Bone marrow (tissue), 2 donors: ENCODE measurements around the gene HLTF.
"Not testable (repeated sequence)": the region's sequence is repeated elsewhere in the genome, so short reads cannot be mapped to it uniquely, and the experiment has no call there.

Experiments used
- DNase-seq, 2 donors: peaks; one replicate each; lab custom pipeline; 2025; lab: John Stamatoyannopoulos, UW

HLTF gene

GRCh38 chr3:149086232-149086988 lies at the start of gene HLTF:
Gene HLTF, minus strand, starts transcription at chr3:149086533. Its CDS starts 197 bp downstream, at chr3:149086336.
- peak; percentile 59 to 96 for DNase-seq

GRCh38 chr3:149134575-149134974 lies 48.2 kb upstream of the HLTF start:
- no peak for DNase-seq

- no peak for DNase-seq
Measured at GRCh38 chr3:149131589-149131988, 45.3 kb upstream of the HLTF start.

GRCh38 chr3:149129326-149130205 lies 43.2 kb upstream of the HLTF start, which contains the start of gene HPS3:
Gene HPS3, plus strand, starts transcription at chr3:149129638. Its CDS starts 86 bp downstream, at chr3:149129724.
- DNase-seq = peak; percentile 59 to 69

GRCh38 chr3:149128821-149129220 lies 42.5 kb upstream of the HLTF start:
- no peak for DNase-seq

- DNase-seq = peak in 1 of 2 donors; percentile 27
Measured at GRCh38 chr3:149122721-149123578, 36.6 kb upstream of the HLTF start.

GRCh38 chr3:149120051-149120972 lies 34.0 kb upstream of the HLTF start:
- DNase-seq = peak in 1 of 2 donors; percentile 53

DNA sequence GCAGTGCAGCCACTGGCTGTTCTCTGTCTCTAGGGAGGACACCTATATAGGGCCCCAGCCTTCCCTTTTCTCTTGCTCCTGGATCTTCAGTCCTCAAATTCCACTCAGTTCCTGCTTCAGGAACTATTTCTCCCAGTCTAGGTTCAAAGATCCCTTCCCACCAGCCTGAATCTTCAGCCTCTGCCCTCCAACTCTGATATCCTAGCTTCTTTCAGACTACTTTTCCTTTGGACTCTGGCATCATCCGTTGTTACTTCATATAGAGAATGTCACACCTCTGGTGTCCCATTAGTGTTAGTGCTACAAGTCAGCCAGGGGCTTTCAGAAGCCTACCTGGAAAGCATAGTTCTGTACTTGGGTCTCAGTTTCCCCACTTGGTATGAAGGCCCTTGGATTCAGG lies 33.1 kb upstream of the HLTF start:
- no peak for DNase-seq

- no peak for DNase-seq
Measured at GRCh38 chr3:149118724-149119123, 32.4 kb upstream of the HLTF start.

DNA sequence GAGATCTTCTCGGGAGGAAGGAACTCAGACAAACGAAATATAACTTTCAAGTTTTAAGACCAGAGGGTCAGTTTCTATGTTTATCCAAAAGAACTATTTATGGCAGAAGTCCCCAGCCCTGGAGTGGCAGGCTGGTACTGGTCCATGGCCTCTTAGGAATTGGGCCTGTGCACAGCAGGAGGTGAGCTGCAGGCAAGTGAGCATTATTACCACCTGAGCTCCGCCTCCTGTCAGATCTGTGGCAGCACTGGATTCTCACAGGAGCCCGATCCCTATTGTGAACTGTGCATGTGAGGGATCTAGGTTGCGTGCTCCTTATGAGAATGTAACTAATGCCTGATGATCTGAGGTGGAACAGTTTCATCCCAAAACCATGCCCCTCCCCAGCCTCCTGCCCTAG lies 28.8 kb upstream of the HLTF start:
- DNase-seq = no peak

- no peak for DNase-seq
Measured at GRCh38 chr3:149114458-149114857, 28.1 kb upstream of the HLTF start.

DNA sequence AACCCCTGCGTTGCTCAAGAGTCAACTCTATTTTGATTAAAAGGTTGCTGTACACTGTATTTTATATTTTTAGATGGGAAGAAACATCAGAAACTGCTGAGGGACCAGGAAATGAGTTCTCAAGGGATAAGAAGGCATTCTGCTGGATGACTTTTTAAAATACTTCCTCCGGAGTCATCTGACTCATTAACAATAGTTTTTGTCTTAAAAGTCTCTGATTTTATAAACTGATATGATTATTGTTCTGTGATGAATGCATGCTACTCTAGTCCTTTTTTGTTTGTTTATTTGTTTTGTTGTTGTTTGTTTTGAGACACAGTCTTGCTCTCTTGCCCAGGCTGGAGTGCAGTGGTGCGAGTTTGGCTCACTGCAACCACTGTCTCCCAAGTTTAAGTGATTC lies 18.2 kb upstream of the HLTF start:
- no peak for DNase-seq

GRCh38 chr3:149101641-149102040 lies 15.3 kb upstream of the HLTF start:
- no peak for DNase-seq

GRCh38 chr3:149101154-149101553 lies 14.8 kb upstream of the HLTF start:
- no peak for DNase-seq

- not testable (repeated sequence) for DNase-seq
Measured at GRCh38 chr3:149097987-149098386, 11.7 kb upstream of the HLTF start.

DNA sequence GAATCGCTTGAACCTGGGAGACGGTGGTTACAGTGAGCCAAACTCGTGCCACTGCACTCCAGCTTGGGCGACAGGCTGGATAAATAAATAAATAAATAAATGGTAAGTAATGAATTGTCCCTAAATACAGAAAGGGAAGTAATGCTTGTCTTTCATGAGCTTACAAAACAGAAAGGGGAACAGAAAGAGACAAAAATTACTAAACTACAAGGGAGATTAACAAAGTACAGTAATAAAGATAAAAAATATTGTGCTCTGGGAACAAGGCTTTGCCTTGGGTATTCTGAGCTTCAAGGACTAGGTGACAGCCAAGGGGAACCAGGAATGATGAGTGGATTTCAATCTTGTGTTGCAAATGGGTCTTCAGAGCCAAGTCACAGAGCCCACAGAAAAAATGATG lies 9.2 kb upstream of the HLTF start:
- DNase-seq = no peak

GRCh38 chr3:149091983-149092382 lies 5.7 kb upstream of the HLTF start:
- DNase-seq = no peak

DNA sequence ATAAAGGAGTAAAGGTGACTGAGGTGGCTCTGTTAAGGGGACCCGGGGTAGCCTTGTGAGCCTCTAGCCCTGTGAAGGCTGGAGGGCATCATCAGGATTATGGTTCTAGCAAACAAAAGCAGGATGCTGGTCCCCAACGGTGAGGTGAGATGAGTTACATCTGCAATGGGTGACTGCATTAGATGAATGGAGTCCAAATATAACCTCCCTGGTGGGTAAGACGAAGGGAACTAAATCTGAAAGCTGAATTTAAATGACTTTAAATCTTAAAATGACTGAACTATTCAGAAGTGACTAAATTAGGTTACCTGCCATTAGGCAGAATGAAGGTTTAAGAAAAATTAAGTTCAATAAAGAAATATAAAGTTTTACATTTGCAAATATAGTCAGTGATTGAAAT lies 4.6 kb upstream of the HLTF start:
- DNase-seq = no peak

GRCh38 chr3:149090461-149090860 lies 4.1 kb upstream of the HLTF start:
- DNase-seq = no peak

DNA sequence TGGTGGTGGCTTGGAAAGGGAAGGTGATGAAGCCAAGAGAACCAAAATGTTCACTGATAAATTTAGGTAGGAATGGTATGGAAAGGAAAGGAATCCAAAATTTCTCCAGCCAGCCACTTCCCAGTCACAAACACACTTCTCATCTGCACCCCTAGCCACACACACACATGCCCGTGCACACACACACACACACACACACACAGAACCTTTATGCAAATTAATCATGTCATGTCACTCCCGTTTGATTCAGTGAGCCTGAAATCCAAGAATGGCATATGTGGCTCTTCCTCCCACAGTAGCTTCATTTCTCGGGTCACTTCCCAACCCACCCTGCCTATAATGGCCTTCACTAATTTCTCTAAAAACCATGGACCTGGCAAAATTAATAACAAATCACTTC lies 3.1 kb upstream of the HLTF start:
- no peak for DNase-seq

DNA sequence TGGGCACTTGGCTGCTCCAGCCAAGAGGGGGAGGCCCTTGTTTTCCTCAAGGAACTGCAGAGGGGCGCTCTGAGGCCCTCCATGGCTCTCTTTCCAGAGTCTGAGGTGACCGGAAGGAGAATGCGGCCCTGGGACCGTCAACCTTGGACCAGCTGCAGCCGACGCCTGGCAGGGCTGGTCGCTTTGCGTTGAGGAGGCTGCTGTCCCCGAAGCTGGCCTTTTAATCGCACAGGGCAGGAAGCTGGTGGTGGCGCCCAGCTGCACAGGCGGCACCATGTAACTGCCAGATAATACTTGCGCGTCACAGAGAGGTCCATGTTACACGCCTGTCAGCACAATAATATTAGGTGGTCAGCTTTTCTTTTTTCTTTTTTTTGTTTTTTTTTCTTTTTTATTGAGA lies 875 bp upstream of the HLTF start:
- no peak for DNase-seq
